HepG2 (cell line): ENCODE data around the gene CBX2. TPM values are rescaled to one million over a fixed set of nuclear protein-coding genes. Genes with fewer than 3 reads are reported as not detected.

Source experiments
- IKZF4 ChIP-seq: sonication (generic); formaldehyde crosslinking; IDR thresholded peaks from 2 replicates; pipeline ENCODE4 v1.5.1; 2020; ENCODE audit warnings: borderline replicate concordance, mild to moderate bottlenecking, low read depth, missing genetic modification reagents; ENCODE audit errors: not compliant biosample characterization
- KDM4B ChIP-seq: sonication (generic); formaldehyde crosslinking; IDR thresholded peaks from 2 replicates; pipeline ENCODE4 v1.4.0; 2020; ENCODE audit warnings: missing genetic modification reagents
- MYC ChIP-seq: sonication (generic); formaldehyde crosslinking; IDR thresholded peaks from 2 replicates; pipeline ENCODE4 v1.9.0; 2021; ENCODE audit warnings: missing genetic modification reagents, borderline replicate concordance
- MYPOP ChIP-seq: sonication (generic); formaldehyde crosslinking; IDR thresholded peaks from 2 replicates; pipeline ENCODE4 v1.8.1; 2023; ENCODE audit warnings: mild to moderate bottlenecking, moderate library complexity, missing genetic modification reagents
- NKX3-1 ChIP-seq: sonication (generic); formaldehyde crosslinking; IDR thresholded peaks from 2 replicates; pipeline ENCODE4 v1.5.0; 2020; ENCODE audit warnings: missing genetic modification reagents
- PHF5A ChIP-seq: IDR thresholded peaks from one replicate; pipeline ENCODE4 v1.6.1; 2018; ENCODE audit warnings: low read depth, missing genetic modification reagents; ENCODE audit not compliant: unreplicated experiment
- SAP130 ChIP-seq: IDR thresholded peaks from 2 replicates; pipeline ENCODE4 v1.6.1; 2016; ENCODE audit warnings: low read depth
- TARDBP ChIP-seq: sonication (generic); formaldehyde crosslinking; IDR thresholded peaks from 2 replicates; pipeline ENCODE4 v1.8.0; 2022; ENCODE audit warnings: mild to moderate bottlenecking, missing genetic modification reagents
- TEAD3 ChIP-seq: optimal IDR thresholded peaks from 2 replicates; pipeline ENCODE3; 2016; ENCODE audit warnings: borderline replicate concordance
- THAP9 ChIP-seq: sonication (generic); formaldehyde crosslinking; IDR thresholded peaks from 2 replicates; pipeline ENCODE4; 2020; ENCODE audit warnings: missing genetic modification reagents, mild to moderate bottlenecking, borderline replicate concordance
- UBTF ChIP-seq: sonication (generic); formaldehyde crosslinking; IDR thresholded peaks from 2 replicates; pipeline ENCODE4 v1.4.0; 2020; ENCODE audit warnings: mild to moderate bottlenecking, missing genetic modification reagents
- ZBTB39 ChIP-seq: sonication (generic); formaldehyde crosslinking; IDR thresholded peaks from 2 replicates; pipeline ENCODE4 v1.5.0; 2020; ENCODE audit warnings: missing genetic modification reagents
- ZNF644 ChIP-seq: IDR thresholded peaks from 2 replicates; pipeline ENCODE4 v1.6.1; 2016; ENCODE audit warnings: low read depth
- ZNF749 ChIP-seq: sonication (generic); formaldehyde crosslinking; IDR thresholded peaks from 2 replicates; pipeline ENCODE4 v1.8.0; 2022; ENCODE audit warnings: mild to moderate bottlenecking, missing genetic modification reagents, moderate library complexity, borderline replicate concordance
- polyA plus RNA-seq, 8 experiments: library from polyadenylated mRNA; depleted of rRNA in 3 of 8; stranded (reverse) in 7 of 8; unstranded in 1 of 8; fragments of >200 nt; fragmentation: Illumina TruSeq in 4 of 8; extraction: Trizol in 4 of 8; gene quantifications; 2 replicates each; pipeline versions ENCODE4 v1.2.1 to v1.2.3, GENCODE V29; 2011 to 2016; ENCODE audit warnings: low read depth in 4 of 8, missing spikeins in 1 of 8, mixed read lengths in 1 of 8; ENCODE audit not compliant: insufficient read depth in 1 of 8
- total RNA-seq, 5 experiments: library from RNA; depleted of rRNA; stranded (reverse); fragments of >200 nt; fragmentation: Illumina TruSeq; extraction: Trizol; gene quantifications; 2 replicates each; pipeline ENCODE4 v1.2.3, GENCODE V29; 2016; ENCODE audit warnings: low read depth in 1 of 5
- TF ChIP-seq, protein P1 (sequence below): sonication (generic); formaldehyde crosslinking; IDR thresholded peaks from 2 replicates; pipeline ENCODE4 v1.4.0; 2020; ENCODE audit warnings: mild to moderate bottlenecking, missing genetic modification reagents
- TF ChIP-seq, protein P2 (sequence below): sonication (generic); formaldehyde crosslinking; conservative IDR thresholded peaks from 2 replicates; pipeline ENCODE4 v1.8.0; 2022; ENCODE audit warnings: missing genetic modification reagents

Gene CBX2
- total and polyA plus RNA-seq, 2 of the 13 experiments (the other 11 are each of a cell fraction or from before 2014, with no cell fraction given), result 14.5 to 31.1 TPM

DNA sequence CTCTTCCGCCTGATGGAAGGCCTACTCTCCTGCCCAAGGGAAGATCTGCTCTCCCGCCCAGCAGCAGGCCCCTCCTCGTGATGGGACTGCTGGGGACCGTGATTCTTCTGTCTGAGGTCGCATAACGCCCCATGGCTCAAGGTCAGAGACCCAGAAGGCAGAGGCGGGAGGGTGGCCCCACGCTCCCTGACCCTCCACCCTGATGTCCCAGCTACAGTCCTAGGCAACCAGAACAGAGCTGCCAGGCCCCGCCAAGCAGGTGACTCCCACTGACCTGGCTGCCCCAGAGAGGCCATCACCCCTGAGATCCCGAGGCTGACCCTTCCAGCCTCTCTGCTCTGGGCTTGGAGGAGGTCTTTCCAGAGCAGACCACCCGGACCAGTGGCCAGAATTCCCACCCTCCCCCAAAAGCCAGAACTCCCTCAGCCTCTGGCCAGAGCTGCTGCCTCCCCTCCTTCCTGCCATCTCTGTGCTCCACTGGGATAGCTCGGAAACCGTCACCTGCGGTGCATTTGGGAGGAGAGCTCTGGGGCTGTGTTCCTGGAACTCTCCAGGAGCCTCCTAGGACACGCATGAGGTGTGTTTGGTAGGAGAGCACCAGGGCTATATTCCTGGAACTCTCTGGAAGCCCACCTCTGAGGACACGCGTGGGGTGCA lies 39.9 kb upstream of the CBX2 start (continued):
- TF ChIP-seq ZBTB39 (CRISPR knock-in tag) (0 out of 2 replicates have a peak, but pooled peaks have one; percentile 45), ZNF644 (no peak), IKZF4 (peak; percentile 48), TARDBP (0 out of 2 replicates have a peak, but pooled peaks have one; percentile 37), MYC (CRISPR knock-in tag) (no peak), SAP130 (no peak), TEAD3 (CRISPR knock-in tag) (peak; percentile 18), KDM4B (no peak), MYPOP (peak; percentile 64; the same call in 1 of the 2 replicates), NKX3-1 (no peak), UBTF (CRISPR knock-in tag) (peak; percentile 13; the same call in 1 of the 2 replicates), PHF5A (no peak), ZNF749 (0 out of 2 replicates have a peak, but pooled peaks have one; percentile 45), THAP9 (CRISPR knock-in tag) (no peak)
- TF ChIP-seq, protein P1, sequence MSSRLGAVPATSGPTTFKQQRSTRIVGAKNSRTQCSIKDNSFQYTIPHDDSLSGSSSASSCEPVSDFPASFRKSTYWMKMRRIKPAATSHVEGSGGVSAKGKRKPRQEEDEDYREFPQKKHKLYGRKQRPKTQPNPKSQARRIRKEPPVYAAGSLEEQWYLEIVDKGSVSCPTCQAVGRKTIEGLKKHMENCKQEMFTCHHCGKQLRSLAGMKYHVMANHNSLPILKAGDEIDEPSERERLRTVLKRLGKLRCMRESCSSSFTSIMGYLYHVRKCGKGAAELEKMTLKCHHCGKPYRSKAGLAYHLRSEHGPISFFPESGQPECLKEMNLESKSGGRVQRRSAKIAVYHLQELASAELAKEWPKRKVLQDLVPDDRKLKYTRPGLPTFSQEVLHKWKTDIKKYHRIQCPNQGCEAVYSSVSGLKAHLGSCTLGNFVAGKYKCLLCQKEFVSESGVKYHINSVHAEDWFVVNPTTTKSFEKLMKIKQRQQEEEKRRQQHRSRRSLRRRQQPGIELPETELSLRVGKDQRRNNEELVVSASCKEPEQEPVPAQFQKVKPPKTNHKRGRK, result no peak
- TF ChIP-seq, protein P2, sequence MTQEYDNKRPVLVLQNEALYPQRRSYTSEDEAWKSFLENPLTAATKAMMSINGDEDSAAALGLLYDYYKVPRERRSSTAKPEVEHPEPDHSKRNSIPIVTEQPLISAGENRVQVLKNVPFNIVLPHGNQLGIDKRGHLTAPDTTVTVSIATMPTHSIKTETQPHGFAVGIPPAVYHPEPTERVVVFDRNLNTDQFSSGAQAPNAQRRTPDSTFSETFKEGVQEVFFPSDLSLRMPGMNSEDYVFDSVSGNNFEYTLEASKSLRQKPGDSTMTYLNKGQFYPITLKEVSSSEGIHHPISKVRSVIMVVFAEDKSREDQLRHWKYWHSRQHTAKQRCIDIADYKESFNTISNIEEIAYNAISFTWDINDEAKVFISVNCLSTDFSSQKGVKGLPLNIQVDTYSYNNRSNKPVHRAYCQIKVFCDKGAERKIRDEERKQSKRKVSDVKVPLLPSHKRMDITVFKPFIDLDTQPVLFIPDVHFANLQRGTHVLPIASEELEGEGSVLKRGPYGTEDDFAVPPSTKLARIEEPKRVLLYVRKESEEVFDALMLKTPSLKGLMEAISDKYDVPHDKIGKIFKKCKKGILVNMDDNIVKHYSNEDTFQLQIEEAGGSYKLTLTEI (CRISPR knock-in tag), result no peak
